DND-41 (cell line): ENCODE data around the gene GRID2.

Experiments
- ATAC-seq: fragments of 200-7000 bp; cut with Tn5 transposase; 3 replicates; pipeline ENCODE4 v1.9.1; 2021; ENCODE audit warnings: low read depth; ENCODE audit not compliant: insufficient read depth
- DNase-seq: peaks from one replicate; pipeline ENCODE4 v3.0.0-alpha.2; 2020
- H2AFZ ChIP-seq: 2 replicates; pipeline ENCODE4 v1.6.0; 2012; ENCODE audit warnings: low read depth, low read length
- H3K27ac ChIP-seq: 2 replicates; pipeline ENCODE4 v1.5.1; 2012; ENCODE audit warnings: low read length, inconsistent platforms
- H3K27me3 ChIP-seq: fragments of 200-600 bp; sonication (generic); 2 replicates; pipeline ENCODE4 v1.6.0; 2012; ENCODE audit warnings: low read length, mild to moderate bottlenecking, inconsistent platforms; ENCODE audit not compliant: insufficient read depth, poor library complexity
- H3K36me3 ChIP-seq: 2 replicates; pipeline ENCODE4 v1.5.1; 2012; ENCODE audit warnings: low read length, inconsistent platforms; ENCODE audit not compliant: insufficient read depth
- H3K4me1 ChIP-seq: 2 replicates; pipeline ENCODE4 v1.5.1; 2012; ENCODE audit warnings: mild to moderate bottlenecking, low read length; ENCODE audit not compliant: insufficient read depth
- H3K4me2 ChIP-seq: 2 replicates; pipeline ENCODE4 v1.6.0; 2012; ENCODE audit warnings: mild to moderate bottlenecking, moderate library complexity, low read length, inconsistent platforms; ENCODE audit not compliant: insufficient read depth
- H3K4me3 ChIP-seq, 2 experiments: fragments of 200-600 bp in 1 of 2; shearing (Covaris generic) in 1 of 2; 2 replicates each; pipeline ENCODE4 v1.5.1; 2012 to 2016; ENCODE audit warnings: inconsistent platforms in 2 of 2, low read length in 2 of 2, mild to moderate bottlenecking in 2 of 2, low read depth in 1 of 2, moderate library complexity in 1 of 2
- H3K79me2 ChIP-seq: 2 replicates; pipeline ENCODE4 v1.6.0; 2012; ENCODE audit warnings: low read length, inconsistent platforms; ENCODE audit not compliant: insufficient read depth
- H3K9ac ChIP-seq: 2 replicates; pipeline ENCODE4 v1.6.0; 2012; ENCODE audit warnings: low read depth, mild to moderate bottlenecking, inconsistent platforms, low read length, moderate library complexity
- H3K9me3 ChIP-seq: 2 replicates; pipeline ENCODE4 v1.5.1; 2012; ENCODE audit warnings: low read length, moderate library complexity, mild to moderate bottlenecking, inconsistent platforms; ENCODE audit not compliant: insufficient read depth, severe bottlenecking
- H4K20me1 ChIP-seq: 2 replicates; pipeline ENCODE4 v1.6.0; 2012; ENCODE audit warnings: low read length; ENCODE audit not compliant: insufficient read depth
- CTCF ChIP-seq: IDR thresholded peaks from 2 replicates; pipeline ENCODE4 v1.5.1; 2012; ENCODE audit warnings: borderline replicate concordance, low read length, moderate library complexity, mild to moderate bottlenecking; ENCODE audit not compliant: poor library complexity, severe bottlenecking; ENCODE audit errors: extremely low read depth
- EZH2 ChIP-seq: IDR thresholded peaks from 3 replicates; pipeline ENCODE4 v1.6.1; 2012; ENCODE audit warnings: borderline replicate concordance, low read depth, mild to moderate bottlenecking, moderate library complexity, low read length, inconsistent platforms; ENCODE audit not compliant: severe bottlenecking

The GRID2 gene

GRCh38 chr4:92303621-92304027, at the start of gene GRID2:
TSS of gene GRID2 (plus strand) at chr4:92303966.
- no peak within 1 kb of the TSS for H2AFZ ChIP-seq
- H3K4me3 ChIP-seq, result no peak within 1 kb of the TSS
- DNase-seq (no peak), ATAC-seq (no peak)
- TF ChIP-seq CTCF, result no peak
- TF ChIP-seq EZH2, result no peak
- no peaks in the 10 kb centered on the region for H3K79me2 ChIP-seq
- H3K27me3 ChIP-seq, result no peaks in the 10 kb centered on the region
- no peak within 1 kb of the TSS for H3K4me2 ChIP-seq
- no peaks in the 10 kb centered on the region for H4K20me1 ChIP-seq
- H3K27ac ChIP-seq, result no peak within 1 kb of the TSS
- H3K4me1 ChIP-seq, result no peaks in the 10 kb centered on the region
- no peak within 1 kb of the TSS for H3K9ac ChIP-seq
- no peaks in the 10 kb centered on the region for H3K36me3 ChIP-seq
- no peaks in the 10 kb centered on the region for H3K9me3 ChIP-seq

GRCh38 chr4:92253986-92254671, 49.6 kb upstream of the GRID2 start:
- ATAC-seq (no peak), DNase-seq (no peak)
- Histone ChIP-seq H4K20me1 (no peaks in the 10 kb centered on the region), H3K79me2 (no peaks in the 10 kb centered on the region), H3K9ac (no peak overlapping the region), H3K27ac (no peak overlapping the region), H3K36me3 (no peaks in the 10 kb centered on the region), H3K9me3 (peaks cover 8% of the 10 kb centered on the region), H3K27me3 (no peaks in the 10 kb centered on the region), H3K4me3 (no peak overlapping the region), H3K4me1 (no peaks in the 10 kb centered on the region), H3K4me2 (no peak overlapping the region), H2AFZ (no peak overlapping the region)
- TF ChIP-seq CTCF (no peak), EZH2 (no peak)

- DNase-seq (no peak), ATAC-seq (no peak)
- Histone ChIP-seq H3K4me2 (no peak overlapping the region), H3K27ac (no peak overlapping the region), H2AFZ (no peak overlapping the region), H3K36me3 (no peaks in the 10 kb centered on the region), H3K27me3 (no peaks in the 10 kb centered on the region), H4K20me1 (no peaks in the 10 kb centered on the region), H3K9ac (no peak overlapping the region), H3K79me2 (no peaks in the 10 kb centered on the region), H3K4me1 (no peaks in the 10 kb centered on the region), H3K9me3 (peaks cover 8% of the 10 kb centered on the region), H3K4me3 (no peak overlapping the region)
- TF ChIP-seq CTCF, result no peak
- no peak for TF ChIP-seq EZH2
These were observed 48.9 kb upstream of the GRID2 start for GRCh38 chr4:92254767-92255442.
